Dendritic cell treated with granulocyte-macrophage colony-stimulating factor and Interleukin-4, amounts not matched to agents 40 ng/mL and 50 ng/mL, for 4 days (primary cell): ENCODE measurements around the gene SIK3.
"Not testable (repeated sequence)": the region's sequence is repeated elsewhere in the genome, so short reads cannot be mapped to it uniquely, and the experiment has no call there.

Source experiments
- H3K27ac Mint-ChIP-seq: one replicate; pipeline ENCODE4 v1.8.0; 2022; ENCODE audit warnings: mild to moderate bottlenecking, mixed read lengths
- H3K27me3 Mint-ChIP-seq: one replicate; pipeline ENCODE4 v1.8.0; 2022; ENCODE audit warnings: mild to moderate bottlenecking, mixed read lengths
- H3K36me3 Mint-ChIP-seq: one replicate; pipeline ENCODE4 v1.8.0; 2022; ENCODE audit warnings: low read depth, mixed read lengths
- H3K4me1 Mint-ChIP-seq: one replicate; pipeline ENCODE4 v1.8.0; 2022; ENCODE audit warnings: low read depth, mixed read lengths
- H3K4me3 Mint-ChIP-seq: one replicate; pipeline ENCODE4 v1.8.0; 2022; ENCODE audit warnings: mild to moderate bottlenecking, moderate library complexity, mixed read lengths
- H3K9me3 Mint-ChIP-seq: one replicate; pipeline ENCODE4 v1.8.0; 2022; ENCODE audit warnings: mixed read lengths
- intact Hi-C: fragments of 100-400 bp; cut with micrococcal nuclease; formaldehyde crosslinking; loops from one replicate; pipeline ENCODE4 v1.15.0; 2022

Gene SIK3

GRCh38 chr11:116837231-116838091 is 260.8 kb downstream of the SIK3 start, which contains the start of gene APOA1:
Gene APOA1, minus strand, starts transcription at chr11:116837622. Its CDS starts 235 bp downstream, at chr11:116837387.
- Mint-ChIP-seq H3K27me3 (peaks cover 9% of the 10 kb centered on the region), H3K4me1 (peaks cover 25% of the 10 kb centered on the region), H3K27ac (no peak within 1 kb of the TSS), H3K36me3 (no peaks in the 10 kb centered on the region), H3K9me3 (no peaks in the 10 kb centered on the region), H3K4me3 (no peak within 1 kb of the TSS)
- intact Hi-C loops: loop anchor here (5.0 kb wide), 1 partner anchor 45 kb away; the partner anchor contains the start of gene APOA5

GRCh38 chr11:116836632-116836991 is 261.6 kb downstream of the SIK3 start:
- intact Hi-C loops: loop anchor here (5.0 kb wide), 1 partner anchor 44 kb away; the partner anchor contains the start of gene APOA5
- Mint-ChIP-seq H3K4me3 (no peak overlapping the region), H3K36me3 (no peaks in the 10 kb centered on the region), H3K27ac (no peak overlapping the region), H3K4me1 (peaks cover 25% of the 10 kb centered on the region), H3K9me3 (no peaks in the 10 kb centered on the region), H3K27me3 (peaks cover 9% of the 10 kb centered on the region)

- peak overlapping the region; percentile 75 for H3K27ac Mint-ChIP-seq
- no peaks in the 10 kb centered on the region for H3K36me3 Mint-ChIP-seq
- peak overlapping the region; percentile 68 for H3K4me3 Mint-ChIP-seq
Measured at GRCh38 chr11:116835791-116836631, 262.2 kb downstream of the SIK3 start.

DNA sequence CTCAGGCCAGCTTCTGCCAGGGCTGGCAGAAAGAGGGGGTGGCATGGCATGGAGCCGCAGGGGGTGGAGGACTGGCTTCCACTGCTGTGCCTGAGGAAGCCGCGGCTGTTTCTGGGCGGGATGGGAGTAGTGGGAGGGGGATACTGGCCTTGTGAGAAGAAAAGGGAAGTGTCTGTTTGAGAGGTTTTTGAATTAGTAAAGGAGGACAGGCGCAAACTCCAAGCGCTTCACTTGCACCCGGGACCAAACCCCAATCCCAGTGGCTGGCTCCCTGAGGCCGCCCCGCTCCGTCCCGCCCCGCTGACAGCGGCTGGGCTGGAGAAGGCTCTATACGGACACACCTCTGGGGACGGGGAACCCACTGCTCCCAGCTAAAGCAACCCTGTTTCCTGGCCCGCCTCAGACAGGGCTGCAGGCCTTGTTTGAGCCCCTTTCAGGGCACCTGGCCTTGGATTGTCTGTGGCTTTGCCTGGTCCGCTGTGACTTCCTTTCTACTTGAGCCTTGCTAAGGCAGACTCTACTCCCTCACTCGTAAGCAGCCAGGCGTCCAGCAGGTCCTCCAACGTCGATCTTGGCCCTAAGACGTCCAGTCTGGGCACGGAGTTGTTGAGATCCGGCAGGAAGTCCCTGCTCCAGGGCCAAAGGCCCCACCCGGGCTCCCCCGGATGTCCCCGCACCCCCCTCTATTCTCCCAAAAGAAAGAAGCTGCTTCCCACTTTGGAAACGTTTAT is 263.0 kb downstream of the SIK3 start:
- H3K27ac Mint-ChIP-seq: peak overlapping the region; percentile 75
- H3K4me3 Mint-ChIP-seq: peak overlapping the region; percentile 68
- peaks cover 19% of the 10 kb centered on the region for H3K4me1 Mint-ChIP-seq

More at GRCh38 chr11:116835791-116836631, 262.2 kb downstream of the SIK3 start:
- Mint-ChIP-seq H3K27me3 (peaks cover 9% of the 10 kb centered on the region), H3K4me1 (peaks cover 24% of the 10 kb centered on the region), H3K9me3 (no peaks in the 10 kb centered on the region)
- intact Hi-C loops: loop anchor here (1.0 to 5.0 kb wide), 2 partner anchors 13 to 44 kb away; partner anchors contain the start of gene APOA5

GRCh38 chr11:116834535-116835041 is 263.6 kb downstream of the SIK3 start:
- intact Hi-C loops: loop anchor here (1.0 to 5.0 kb wide), 2 partner anchors 15 to 42 kb away; partner anchors contain the start of gene APOA5
- H3K4me3 Mint-ChIP-seq: peak overlapping the region; percentile 68
- H3K27ac Mint-ChIP-seq: peak overlapping the region; percentile 75

More for the DNA sequence above, 263.0 kb downstream of the SIK3 start:
- H3K36me3 Mint-ChIP-seq: no peaks in the 10 kb centered on the region
- intact Hi-C loops: loop anchor here (1.0 to 5.0 kb wide), 2 partner anchors 14 to 43 kb away; partner anchors contain the start of gene APOA5
- H3K9me3 Mint-ChIP-seq: no peaks in the 10 kb centered on the region
- peaks cover 9% of the 10 kb centered on the region for H3K27me3 Mint-ChIP-seq

DNA sequence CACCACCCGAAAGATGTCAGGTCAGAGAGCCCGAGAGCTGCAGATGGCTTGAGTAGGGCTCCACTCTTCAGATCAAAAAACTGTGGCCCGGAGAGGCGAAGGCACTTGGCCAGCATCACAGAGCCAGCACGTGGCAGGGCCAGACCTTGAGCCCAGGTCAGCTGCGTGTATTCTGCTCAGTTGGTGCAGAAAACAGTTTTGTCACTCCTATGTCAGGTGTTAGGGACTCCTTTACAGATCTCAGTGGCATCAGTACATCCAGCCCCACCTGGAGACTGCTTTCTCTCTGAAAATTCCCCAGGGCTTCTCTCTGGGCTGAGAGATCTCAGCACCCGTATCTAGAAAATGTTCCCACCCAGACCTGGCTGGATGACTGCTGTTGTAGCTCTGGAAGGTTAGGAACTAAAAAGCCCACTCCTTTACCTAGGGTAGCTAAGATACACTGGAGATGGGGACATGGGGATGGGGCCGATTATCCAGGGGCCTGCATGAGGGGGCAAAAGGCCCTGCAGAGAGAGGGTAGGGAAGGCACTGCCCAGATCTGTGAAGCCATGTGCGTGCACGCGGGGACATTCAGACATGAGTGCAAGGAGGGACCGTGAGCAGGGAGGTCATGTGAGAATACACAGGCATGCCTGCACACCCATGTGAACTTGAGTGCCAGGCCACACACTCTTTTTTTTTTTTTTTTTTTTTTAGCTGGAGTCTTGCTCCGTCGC is 264.3 kb downstream of the SIK3 start:
- Mint-ChIP-seq H3K36me3 (no peaks in the 10 kb centered on the region), H3K4me1 (peaks cover 19% of the 10 kb centered on the region), H3K9me3 (no peaks in the 10 kb centered on the region), H3K4me3 (no peak overlapping the region), H3K27ac (no peak overlapping the region), H3K27me3 (peaks cover 9% of the 10 kb centered on the region)
- intact Hi-C loops: no loop called here

More at GRCh38 chr11:116834535-116835041, 263.6 kb downstream of the SIK3 start:
- H3K27me3 Mint-ChIP-seq, H3K9me3 Mint-ChIP-seq, H3K36me3 Mint-ChIP-seq: not testable (repeated sequence)
- peaks cover 19% of the 10 kb centered on the region for H3K4me1 Mint-ChIP-seq

- H3K4me3 Mint-ChIP-seq: no peak overlapping the region
- peaks cover 9% of the 10 kb centered on the region for H3K27me3 Mint-ChIP-seq
- H3K9me3 Mint-ChIP-seq: no peaks in the 10 kb centered on the region
- no peak overlapping the region for H3K27ac Mint-ChIP-seq
- intact Hi-C loops: no loop called here
- no peaks in the 10 kb centered on the region for H3K36me3 Mint-ChIP-seq
- peaks cover 19% of the 10 kb centered on the region for H3K4me1 Mint-ChIP-seq
Measured at GRCh38 chr11:116833491-116833815, 264.8 kb downstream of the SIK3 start.

DNA sequence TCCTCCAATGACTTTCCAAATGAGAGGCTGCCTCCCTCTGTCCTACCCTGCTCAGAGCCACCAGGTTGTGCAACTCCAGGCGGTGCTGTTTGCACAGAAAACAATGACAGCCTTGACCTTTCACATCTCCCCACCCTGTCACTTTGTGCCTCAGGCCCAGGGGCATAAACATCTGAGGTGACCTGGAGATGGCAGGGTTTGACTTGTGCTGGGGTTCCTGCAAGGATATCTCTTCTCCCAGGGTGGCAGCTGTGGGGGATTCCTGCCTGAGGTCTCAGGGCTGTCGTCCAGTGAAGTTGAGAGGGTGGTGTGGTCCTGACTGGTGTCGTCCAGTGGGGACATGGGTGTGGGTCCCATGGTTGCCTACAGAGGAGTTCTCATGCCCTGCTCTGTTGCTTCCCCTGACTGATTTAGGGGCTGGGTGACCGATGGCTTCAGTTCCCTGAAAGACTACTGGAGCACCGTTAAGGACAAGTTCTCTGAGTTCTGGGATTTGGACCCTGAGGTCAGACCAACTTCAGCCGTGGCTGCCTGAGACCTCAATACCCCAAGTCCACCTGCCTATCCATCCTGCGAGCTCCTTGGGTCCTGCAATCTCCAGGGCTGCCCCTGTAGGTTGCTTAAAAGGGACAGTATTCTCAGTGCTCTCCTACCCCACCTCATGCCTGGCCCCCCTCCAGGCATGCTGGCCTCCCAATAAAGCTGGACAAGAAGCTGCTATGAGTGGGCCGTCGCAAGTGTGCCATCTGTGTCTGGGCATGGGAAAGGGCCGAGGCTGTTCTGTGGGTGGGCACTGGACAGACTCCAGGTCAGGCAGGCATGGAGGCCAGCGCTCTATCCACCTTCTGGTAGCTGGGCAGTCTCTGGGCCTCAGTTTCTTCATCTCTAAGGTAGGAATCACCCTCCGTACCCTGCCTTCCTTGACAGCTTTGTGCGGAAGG is 265.6 kb downstream of the SIK3 start:
- Mint-ChIP-seq H3K9me3 (no peaks in the 10 kb centered on the region), H3K27me3 (peaks cover 9% of the 10 kb centered on the region), H3K27ac (no peak overlapping the region), H3K36me3 (no peaks in the 10 kb centered on the region), H3K4me3 (no peak overlapping the region), H3K4me1 (peaks cover 19% of the 10 kb centered on the region)
- intact Hi-C loops: no loop called here

GRCh38 chr11:116831790-116832349 is 266.4 kb downstream of the SIK3 start:
- no peaks in the 10 kb centered on the region for H3K9me3 Mint-ChIP-seq
- H3K4me1 Mint-ChIP-seq: peaks cover 19% of the 10 kb centered on the region
- intact Hi-C loops: no loop called here
- no peak overlapping the region for H3K27ac Mint-ChIP-seq
- no peak overlapping the region for H3K4me3 Mint-ChIP-seq
- no peaks in the 10 kb centered on the region for H3K36me3 Mint-ChIP-seq
- peaks cover 9% of the 10 kb centered on the region for H3K27me3 Mint-ChIP-seq

- no peak overlapping the region for H3K27ac Mint-ChIP-seq
- no peaks in the 10 kb centered on the region for H3K9me3 Mint-ChIP-seq
- H3K36me3 Mint-ChIP-seq: no peaks in the 10 kb centered on the region
- no peak overlapping the region for H3K4me3 Mint-ChIP-seq
- intact Hi-C loops: no loop called here
- H3K4me1 Mint-ChIP-seq: peaks cover 9% of the 10 kb centered on the region
- peaks cover 5% of the 10 kb centered on the region for H3K27me3 Mint-ChIP-seq
Measured at GRCh38 chr11:116830184-116830912, 267.9 kb downstream of the SIK3 start.

DNA sequence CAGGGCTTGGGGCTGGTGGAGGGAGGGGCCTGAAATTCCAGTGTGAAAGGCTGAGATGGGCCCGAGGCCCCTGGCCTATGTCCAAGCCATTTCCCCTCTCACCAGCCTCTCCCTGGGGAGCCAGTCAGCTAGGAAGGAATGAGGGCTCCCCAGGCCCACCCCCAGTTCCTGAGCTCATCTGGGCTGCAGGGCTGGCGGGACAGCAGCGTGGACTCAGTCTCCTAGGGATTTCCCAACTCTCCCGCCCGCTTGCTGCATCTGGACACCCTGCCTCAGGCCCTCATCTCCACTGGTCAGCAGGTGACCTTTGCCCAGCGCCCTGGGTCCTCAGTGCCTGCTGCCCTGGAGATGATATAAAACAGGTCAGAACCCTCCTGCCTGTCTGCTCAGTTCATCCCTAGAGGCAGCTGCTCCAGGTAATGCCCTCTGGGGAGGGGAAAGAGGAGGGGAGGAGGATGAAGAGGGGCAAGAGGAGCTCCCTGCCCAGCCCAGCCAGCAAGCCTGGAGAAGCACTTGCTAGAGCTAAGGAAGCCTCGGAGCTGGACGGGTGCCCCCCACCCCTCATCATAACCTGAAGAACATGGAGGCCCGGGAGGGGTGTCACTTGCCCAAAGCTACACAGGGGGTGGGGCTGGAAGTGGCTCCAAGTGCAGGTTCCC is 268.6 kb downstream of the SIK3 start, which contains the start of gene APOC3:
APOC3 (plus strand) TSS at position 383 of the 659 bp plus-strand sequence. CDS start 676 bp downstream, outside the sequence.
- intact Hi-C loops: no loop called here
- Mint-ChIP-seq H3K4me3 (no peak within 1 kb of the TSS), H3K9me3 (no peaks in the 10 kb centered on the region), H3K36me3 (no peaks in the 10 kb centered on the region), H3K27ac (no peak within 1 kb of the TSS), H3K4me1 (peaks cover 2% of the 10 kb centered on the region), H3K27me3 (peaks cover under 1% of the 10 kb centered on the region)
